SU-DHL-6 (cell line): ENCODE measurements around the gene EHD4.

ENCODE experiments used
- H2AFZ ChIP-seq: fragments of 200-600 bp; sonication (generic); 2 replicates; pipeline ENCODE4 v1.6.1; 2014; ENCODE audit warnings: low read depth, mild to moderate bottlenecking, moderate library complexity, mixed read lengths, antibody characterized with exemption, low read length; ENCODE audit not compliant: severe bottlenecking
- H3F3A ChIP-seq: fragments of 200-600 bp; shearing (Covaris generic); 2 replicates; pipeline ENCODE4 v1.6.0; 2016; ENCODE audit warnings: antibody characterized with exemption, mild to moderate bottlenecking; ENCODE audit not compliant: insufficient read depth
- H3K27ac ChIP-seq: fragments of 200-600 bp; sonication (generic); 2 replicates; pipeline ENCODE4 v1.5.1; 2016; ENCODE audit warnings: low read depth, mild to moderate bottlenecking, low read length, moderate library complexity, mixed read lengths
- H3K27me3 ChIP-seq: fragments of 200-600 bp; sonication (generic), shearing (Covaris generic); 2 replicates; pipeline ENCODE4 v1.6.0; 2014; ENCODE audit warnings: mild to moderate bottlenecking, low read length
- H3K36me3 ChIP-seq: fragments of 200-600 bp; sonication (generic); 2 replicates; pipeline ENCODE4 v1.6.1; 2014; ENCODE audit warnings: mild to moderate bottlenecking, low read length, mixed read lengths
- H3K4me2 ChIP-seq: fragments of 300-600, 200-600 bp; shearing (Covaris generic), sonication (generic); 2 replicates; pipeline ENCODE4 v1.6.0; 2014; ENCODE audit warnings: low read length, low read depth, mild to moderate bottlenecking; ENCODE audit not compliant: poor library complexity, severe bottlenecking
- H3K4me3 ChIP-seq: fragments of 200-600 bp; sonication (generic); 2 replicates; pipeline ENCODE4 v1.5.1; 2014; ENCODE audit warnings: antibody characterized with exemption, low read length, mild to moderate bottlenecking, mixed read lengths; ENCODE audit not compliant: insufficient read depth, poor library complexity, severe bottlenecking
- H3K79me2 ChIP-seq: fragments of 200-600 bp; sonication (generic); 2 replicates; pipeline ENCODE4 v1.6.1; 2014; ENCODE audit warnings: mild to moderate bottlenecking, low read length, moderate library complexity; ENCODE audit not compliant: insufficient read depth
- H3K9ac ChIP-seq: fragments of 200-600 bp; sonication (generic); 2 replicates; pipeline ENCODE4 v1.7.0; 2014; ENCODE audit warnings: mild to moderate bottlenecking, low read length
- H3K9me2 ChIP-seq: fragments of 200-600 bp; sonication (generic); replicated peaks from 2 replicates; pipeline ENCODE4 v1.6.1; 2014; ENCODE audit warnings: low read length; ENCODE audit not compliant: insufficient read depth
- H3K9me3 ChIP-seq: fragments of 200-600 bp; sonication (generic); 2 replicates; pipeline ENCODE4 v1.6.1; 2014; ENCODE audit warnings: low read length, mixed read lengths; ENCODE audit not compliant: insufficient read depth
- H4K20me1 ChIP-seq: fragments of 200-600 bp; sonication (generic); 2 replicates; pipeline ENCODE4 v1.6.1; 2014; ENCODE audit warnings: low read depth, mild to moderate bottlenecking, antibody characterized with exemption, low read length, moderate library complexity, mixed read lengths
- EZH2phosphoT487 ChIP-seq: fragments of 200-600 bp; sonication (generic), shearing (Covaris generic); conservative IDR thresholded peaks from 2 replicates; pipeline ENCODE4 v1.6.1; 2018; ENCODE audit warnings: mild to moderate bottlenecking, antibody characterized with exemption, low read length, moderate library complexity, mixed read lengths
- TF ChIP-seq, protein P1 (sequence below): fragments of 200-600 bp; sonication (generic); IDR thresholded peaks from one replicate; pipeline ENCODE4 v1.5.1; 2017; ENCODE audit warnings: antibody characterized with exemption, mild to moderate bottlenecking, low read length, moderate library complexity; ENCODE audit not compliant: insufficient read depth, poor library complexity, severe bottlenecking

Gene EHD4

DNA sequence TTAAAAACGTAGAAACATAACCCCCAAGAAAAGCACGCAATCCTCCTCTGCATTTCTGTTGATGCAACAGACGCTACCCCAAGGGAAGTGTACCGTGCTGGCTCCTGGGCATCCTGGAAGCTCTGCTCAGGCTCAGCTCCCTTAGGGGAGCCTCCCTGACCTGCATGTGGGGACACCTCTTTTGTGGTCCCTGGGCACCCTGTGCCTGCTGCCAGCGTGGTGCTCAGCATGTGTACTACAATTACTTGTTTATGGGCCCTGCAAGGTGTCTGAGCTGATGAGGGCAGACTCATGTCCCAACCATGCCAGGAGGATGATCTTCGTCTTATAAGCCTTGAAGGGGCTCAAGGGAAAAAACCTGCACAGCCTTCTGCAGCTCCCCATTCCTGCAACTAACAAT, 18.3 kb downstream of the EHD4 start:
- Histone ChIP-seq H3K9me3 (no peaks in the 10 kb centered on the region), H3F3A (no peaks in the 10 kb centered on the region), H3K4me2 (no peak overlapping the region), H4K20me1 (no peaks in the 10 kb centered on the region), H3K27ac (no peak overlapping the region), H3K4me3 (no peak overlapping the region), H3K27me3 (no peaks in the 10 kb centered on the region), H3K9me2 (no peaks in the 10 kb centered on the region), H3K9ac (no peak overlapping the region), H3K79me2 (no peaks in the 10 kb centered on the region; the same call in 1 of the 2 replicates), H3K36me3 (no peaks in the 10 kb centered on the region), H2AFZ (no peak overlapping the region)
- TF ChIP-seq, protein P1, sequence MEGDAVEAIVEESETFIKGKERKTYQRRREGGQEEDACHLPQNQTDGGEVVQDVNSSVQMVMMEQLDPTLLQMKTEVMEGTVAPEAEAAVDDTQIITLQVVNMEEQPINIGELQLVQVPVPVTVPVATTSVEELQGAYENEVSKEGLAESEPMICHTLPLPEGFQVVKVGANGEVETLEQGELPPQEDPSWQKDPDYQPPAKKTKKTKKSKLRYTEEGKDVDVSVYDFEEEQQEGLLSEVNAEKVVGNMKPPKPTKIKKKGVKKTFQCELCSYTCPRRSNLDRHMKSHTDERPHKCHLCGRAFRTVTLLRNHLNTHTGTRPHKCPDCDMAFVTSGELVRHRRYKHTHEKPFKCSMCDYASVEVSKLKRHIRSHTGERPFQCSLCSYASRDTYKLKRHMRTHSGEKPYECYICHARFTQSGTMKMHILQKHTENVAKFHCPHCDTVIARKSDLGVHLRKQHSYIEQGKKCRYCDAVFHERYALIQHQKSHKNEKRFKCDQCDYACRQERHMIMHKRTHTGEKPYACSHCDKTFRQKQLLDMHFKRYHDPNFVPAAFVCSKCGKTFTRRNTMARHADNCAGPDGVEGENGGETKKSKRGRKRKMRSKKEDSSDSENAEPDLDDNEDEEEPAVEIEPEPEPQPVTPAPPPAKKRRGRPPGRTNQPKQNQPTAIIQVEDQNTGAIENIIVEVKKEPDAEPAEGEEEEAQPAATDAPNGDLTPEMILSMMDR, result no peak
- TF ChIP-seq EZH2phosphoT487, result no peak

DNA sequence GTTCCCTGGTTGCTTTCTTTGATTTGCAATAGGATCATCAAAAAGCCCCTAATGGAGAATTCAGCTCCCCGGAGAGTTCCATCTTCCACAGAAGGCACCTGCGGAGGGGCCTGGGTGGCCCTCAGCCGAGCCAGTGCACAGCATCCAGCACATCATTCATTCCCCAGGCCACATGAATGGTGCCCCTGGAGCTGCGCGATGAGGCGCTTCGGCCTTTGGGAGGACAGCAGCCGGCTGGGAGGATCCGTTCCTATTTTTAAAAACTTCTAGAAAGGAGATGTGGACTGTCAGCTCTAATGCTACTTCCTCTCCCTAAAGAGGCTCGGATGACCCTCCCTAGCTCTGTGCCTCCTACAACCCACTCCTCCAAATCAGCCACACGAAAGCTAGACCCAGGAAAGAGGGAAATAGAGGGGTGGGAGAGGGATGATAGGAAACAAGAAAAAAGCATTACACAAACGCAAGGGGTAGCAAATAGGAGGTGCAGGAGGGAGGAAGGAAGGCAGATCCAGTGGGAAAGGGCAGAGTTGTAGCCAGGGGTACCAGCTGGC, 20.3 kb downstream of the EHD4 start:
- no peak overlapping the region for H3K27ac ChIP-seq
- TF ChIP-seq, protein P1, result no peak
- TF ChIP-seq EZH2phosphoT487, result no peak
- no peak overlapping the region for H2AFZ ChIP-seq

DNA sequence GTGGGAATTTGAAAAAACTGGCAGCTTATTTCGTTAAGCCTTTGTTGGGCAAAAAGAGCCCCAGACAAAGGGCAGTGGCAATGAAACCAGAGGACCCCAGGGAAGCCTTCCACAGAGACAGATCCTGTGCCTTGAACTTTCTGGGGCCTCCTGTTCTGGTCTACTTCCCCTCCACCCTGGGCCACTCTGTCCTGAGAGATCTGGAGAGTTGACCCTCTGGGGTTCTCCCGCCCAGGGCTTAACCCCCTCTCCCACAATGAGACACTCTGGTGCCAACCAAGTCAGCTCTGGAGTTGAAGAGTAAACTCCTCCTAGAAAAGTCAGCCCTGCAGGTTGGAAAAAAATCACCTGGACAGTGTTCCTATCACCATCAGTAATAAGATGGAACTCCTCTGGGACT, 20.8 kb downstream of the EHD4 start:
- H2AFZ ChIP-seq, result no peak overlapping the region
- H3K36me3 ChIP-seq, result no peaks in the 10 kb centered on the region
- H3K27ac ChIP-seq, result no peak overlapping the region
- H3K9ac ChIP-seq, result no peak overlapping the region
- no peak for TF ChIP-seq EZH2phosphoT487
- TF ChIP-seq, protein P1, result no peak
- no peak overlapping the region for H3K4me3 ChIP-seq
- H3K9me3 ChIP-seq, result no peaks in the 10 kb centered on the region
- no peak overlapping the region for H3K4me2 ChIP-seq
- no peaks in the 10 kb centered on the region for H3K27me3 ChIP-seq
- no peaks in the 10 kb centered on the region for H3K79me2 ChIP-seq
- H3K9me2 ChIP-seq, result no peaks in the 10 kb centered on the region
- H3F3A ChIP-seq, result no peaks in the 10 kb centered on the region
- no peaks in the 10 kb centered on the region for H4K20me1 ChIP-seq

More for the DNA sequence above, 20.3 kb downstream of the EHD4 start:
- Histone ChIP-seq H4K20me1 (no peaks in the 10 kb centered on the region), H3K36me3 (no peaks in the 10 kb centered on the region), H3F3A (no peaks in the 10 kb centered on the region), H3K9me3 (no peaks in the 10 kb centered on the region), H3K79me2 (no peaks in the 10 kb centered on the region), H3K4me3 (no peak overlapping the region), H3K9me2 (no peaks in the 10 kb centered on the region), H3K9ac (no peak overlapping the region), H3K4me2 (no peak overlapping the region), H3K27me3 (no peaks in the 10 kb centered on the region)
